Upper lobe of left lung (tissue), 4 donors: ENCODE measurements around the gene PNMT.

Experiments
- CTCF ChIP-seq, 6 experiments: fragments of 450-650 bp in 4 of 6; fragments of 200-600 bp in 2 of 6; sonication (generic) in 2 of 6; IDR thresholded peaks; one replicate each; pipeline ENCODE4 v1.5.1; 2016 to 2019; ENCODE audit warnings: antibody characterized with exemption in 6 of 6
- POLR2A ChIP-seq, 4 donors: fragments of 450-650 bp; IDR thresholded peaks; one replicate each; pipeline ENCODE4 v1.5.1; 2016 to 2017; ENCODE audit warnings: antibody characterized with exemption in 4 of 4, mild to moderate bottlenecking in 2 of 4
- POLR2AphosphoS5 ChIP-seq, 2 donors: sonication (generic); formaldehyde crosslinking; IDR thresholded peaks; one replicate each; pipeline ENCODE4 v1.5.1; 2017; ENCODE audit warnings: antibody characterized with exemption in 2 of 2

DNA sequence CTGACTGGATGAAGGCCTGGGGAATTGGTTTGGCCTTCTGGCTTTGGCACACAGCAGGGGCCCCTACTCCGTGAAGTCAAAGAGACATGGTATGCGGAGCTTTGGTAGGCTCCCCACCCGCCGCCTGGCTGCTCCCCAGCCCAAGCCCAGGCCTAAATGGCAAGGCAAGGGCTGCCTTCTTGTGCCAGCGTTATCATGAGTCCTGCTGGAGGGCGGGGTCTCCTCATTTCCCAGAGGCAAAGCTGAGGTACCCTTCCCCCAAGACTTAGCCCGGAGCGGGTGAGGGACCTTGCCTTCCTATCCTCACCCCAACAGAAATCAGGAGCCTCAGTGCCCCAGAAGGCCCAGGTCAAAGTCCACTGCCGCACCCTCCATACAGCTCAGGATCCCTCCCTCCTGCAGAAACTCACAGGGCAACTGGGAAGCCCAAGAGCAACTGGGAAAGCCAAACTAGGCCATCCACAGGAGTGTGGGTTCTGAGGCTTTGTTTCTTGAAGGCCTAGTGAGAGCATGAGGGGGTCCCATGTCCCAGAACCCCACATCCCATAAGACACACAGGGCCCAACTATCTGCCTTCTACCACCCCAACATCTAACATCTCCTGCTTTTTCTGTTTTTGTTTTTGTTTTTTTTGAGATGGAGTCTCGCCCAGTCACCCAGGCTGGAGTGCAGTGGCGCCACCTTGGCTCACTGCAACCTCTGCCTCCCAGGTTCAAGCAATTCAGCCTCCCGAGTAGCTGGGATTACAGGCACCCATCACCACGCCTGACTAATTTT is 10.3 kb downstream of the PNMT start:
- TF ChIP-seq POLR2AphosphoS5 (IDR thresholded peaks at IDR 0.05) (no peak), CTCF (IDR thresholded peaks at IDR 0.05) (no peak), POLR2A (IDR thresholded peaks at IDR 0.05) (no peak)
